ENCODE measurements around the gene ANO5.

DNA sequence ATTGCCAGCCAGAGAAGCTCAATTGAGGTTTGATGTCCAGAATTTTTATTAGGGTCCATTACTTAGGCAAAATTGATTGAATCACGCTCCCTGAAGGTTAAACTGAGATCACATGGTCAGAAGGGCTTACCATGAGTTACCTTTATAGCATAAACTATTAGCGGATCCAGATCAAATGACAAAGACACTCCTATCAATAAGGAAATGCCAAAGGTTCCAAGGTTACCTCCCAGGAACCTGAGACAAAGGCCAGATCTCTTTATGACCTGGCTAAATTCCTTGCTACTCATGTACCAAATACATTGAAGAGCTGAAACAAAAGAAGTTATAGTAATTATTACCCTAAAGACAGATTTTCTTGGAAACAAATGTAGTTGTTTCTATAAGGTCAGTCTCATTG, 27.8 kb upstream of the ANO5 start:
- TF ChIP-seq MIER1 (IDR thresholded peaks at IDR 0.05; ENCODE audit: low read depth) (no peak), SMC3 (conservative IDR thresholded peaks at IDR 0.05; ENCODE audit: insufficient read depth, low read depth, low read length) (no peak), HDAC2 (IDR thresholded peaks at IDR 0.05) (no peak), MYNN (IDR thresholded peaks at IDR 0.05) (no peak), MYNN (CRISPR knock-in tag; IDR thresholded peaks at IDR 0.05) (no peak), SMARCA5 (IDR thresholded peaks at IDR 0.05) (no peak)
- TF ChIP-seq, protein P1, sequence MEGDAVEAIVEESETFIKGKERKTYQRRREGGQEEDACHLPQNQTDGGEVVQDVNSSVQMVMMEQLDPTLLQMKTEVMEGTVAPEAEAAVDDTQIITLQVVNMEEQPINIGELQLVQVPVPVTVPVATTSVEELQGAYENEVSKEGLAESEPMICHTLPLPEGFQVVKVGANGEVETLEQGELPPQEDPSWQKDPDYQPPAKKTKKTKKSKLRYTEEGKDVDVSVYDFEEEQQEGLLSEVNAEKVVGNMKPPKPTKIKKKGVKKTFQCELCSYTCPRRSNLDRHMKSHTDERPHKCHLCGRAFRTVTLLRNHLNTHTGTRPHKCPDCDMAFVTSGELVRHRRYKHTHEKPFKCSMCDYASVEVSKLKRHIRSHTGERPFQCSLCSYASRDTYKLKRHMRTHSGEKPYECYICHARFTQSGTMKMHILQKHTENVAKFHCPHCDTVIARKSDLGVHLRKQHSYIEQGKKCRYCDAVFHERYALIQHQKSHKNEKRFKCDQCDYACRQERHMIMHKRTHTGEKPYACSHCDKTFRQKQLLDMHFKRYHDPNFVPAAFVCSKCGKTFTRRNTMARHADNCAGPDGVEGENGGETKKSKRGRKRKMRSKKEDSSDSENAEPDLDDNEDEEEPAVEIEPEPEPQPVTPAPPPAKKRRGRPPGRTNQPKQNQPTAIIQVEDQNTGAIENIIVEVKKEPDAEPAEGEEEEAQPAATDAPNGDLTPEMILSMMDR (IDR thresholded peaks at IDR 0.05 in 2 of 3, conservative IDR thresholded peaks at IDR 0.05 in 1 of 3; ENCODE audit: insufficient read depth in 2 of 3, low read depth in 1 of 3, low read length in 3 of 3), result no peak
- TF ChIP-seq, protein P2, sequence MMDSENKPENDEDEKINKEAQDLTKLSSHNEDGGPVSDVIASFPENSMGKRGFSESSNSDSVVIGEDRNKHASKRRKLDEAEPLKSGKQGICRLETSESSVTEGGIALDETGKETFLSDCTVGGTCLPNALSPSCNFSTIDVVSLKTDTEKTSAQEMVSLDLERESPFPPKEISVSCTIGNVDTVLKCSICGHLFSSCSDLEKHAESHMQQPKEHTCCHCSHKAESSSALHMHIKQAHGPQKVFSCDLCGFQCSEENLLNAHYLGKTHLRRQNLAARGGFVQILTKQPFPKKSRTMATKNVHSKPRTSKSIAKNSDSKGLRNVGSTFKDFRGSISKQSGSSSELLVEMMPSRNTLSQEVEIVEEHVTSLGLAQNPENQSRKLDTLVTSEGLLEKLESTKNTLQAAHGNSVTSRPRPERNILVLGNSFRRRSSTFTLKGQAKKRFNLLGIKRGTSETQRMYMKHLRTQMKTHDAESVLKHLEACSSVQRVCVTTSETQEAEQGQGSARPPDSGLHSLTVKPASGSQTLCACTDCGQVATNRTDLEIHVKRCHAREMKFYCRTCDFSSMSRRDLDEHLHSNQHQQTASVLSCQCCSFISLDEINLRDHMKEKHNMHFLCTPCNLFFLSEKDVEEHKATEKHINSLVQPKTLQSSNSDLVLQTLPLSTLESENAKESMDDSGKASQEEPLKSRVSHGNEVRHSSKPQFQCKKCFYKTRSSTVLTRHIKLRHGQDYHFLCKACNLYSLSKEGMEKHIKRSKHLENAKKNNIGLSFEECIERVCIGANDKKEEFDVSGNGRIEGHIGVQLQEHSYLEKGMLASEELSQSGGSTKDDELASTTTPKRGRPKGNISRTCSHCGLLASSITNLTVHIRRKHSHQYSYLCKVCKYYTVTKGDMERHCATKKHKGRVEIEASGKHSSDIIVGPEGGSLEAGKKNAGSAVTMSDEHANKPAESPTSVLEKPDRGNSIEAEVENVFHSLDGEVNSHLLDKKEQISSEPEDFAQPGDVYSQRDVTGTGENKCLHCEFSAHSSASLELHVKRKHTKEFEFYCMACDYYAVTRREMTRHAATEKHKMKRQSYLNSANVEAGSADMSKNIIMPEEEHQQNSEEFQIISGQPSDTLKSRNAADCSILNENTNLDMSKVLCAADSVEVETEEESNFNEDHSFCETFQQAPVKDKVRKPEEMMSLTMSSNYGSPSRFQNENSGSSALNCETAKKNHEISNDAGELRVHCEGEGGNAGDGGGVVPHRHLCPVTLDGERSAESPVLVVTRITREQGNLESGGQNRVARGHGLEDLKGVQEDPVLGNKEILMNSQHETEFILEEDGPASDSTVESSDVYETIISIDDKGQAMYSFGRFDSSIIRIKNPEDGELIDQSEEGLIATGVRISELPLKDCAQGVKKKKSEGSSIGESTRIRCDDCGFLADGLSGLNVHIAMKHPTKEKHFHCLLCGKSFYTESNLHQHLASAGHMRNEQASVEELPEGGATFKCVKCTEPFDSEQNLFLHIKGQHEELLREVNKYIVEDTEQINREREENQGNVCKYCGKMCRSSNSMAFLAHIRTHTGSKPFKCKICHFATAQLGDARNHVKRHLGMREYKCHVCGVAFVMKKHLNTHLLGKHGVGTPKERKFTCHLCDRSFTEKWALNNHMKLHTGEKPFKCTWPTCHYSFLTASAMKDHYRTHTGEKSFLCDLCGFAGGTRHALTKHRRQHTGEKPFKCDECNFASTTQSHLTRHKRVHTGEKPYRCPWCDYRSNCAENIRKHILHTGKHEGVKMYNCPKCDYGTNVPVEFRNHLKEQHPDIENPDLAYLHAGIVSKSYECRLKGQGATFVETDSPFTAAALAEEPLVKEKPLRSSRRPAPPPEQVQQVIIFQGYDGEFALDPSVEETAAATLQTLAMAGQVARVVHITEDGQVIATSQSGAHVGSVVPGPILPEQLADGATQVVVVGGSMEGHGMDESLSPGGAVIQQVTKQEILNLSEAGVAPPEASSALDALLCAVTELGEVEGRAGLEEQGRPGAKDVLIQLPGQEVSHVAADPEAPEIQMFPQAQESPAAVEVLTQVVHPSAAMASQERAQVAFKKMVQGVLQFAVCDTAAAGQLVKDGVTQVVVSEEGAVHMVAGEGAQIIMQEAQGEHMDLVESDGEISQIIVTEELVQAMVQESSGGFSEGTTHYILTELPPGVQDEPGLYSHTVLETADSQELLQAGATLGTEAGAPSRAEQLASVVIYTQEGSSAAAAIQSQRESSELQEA (IDR thresholded peaks at IDR 0.05; ENCODE audit: low read depth), result no peak
- TF ChIP-seq, protein P3, sequence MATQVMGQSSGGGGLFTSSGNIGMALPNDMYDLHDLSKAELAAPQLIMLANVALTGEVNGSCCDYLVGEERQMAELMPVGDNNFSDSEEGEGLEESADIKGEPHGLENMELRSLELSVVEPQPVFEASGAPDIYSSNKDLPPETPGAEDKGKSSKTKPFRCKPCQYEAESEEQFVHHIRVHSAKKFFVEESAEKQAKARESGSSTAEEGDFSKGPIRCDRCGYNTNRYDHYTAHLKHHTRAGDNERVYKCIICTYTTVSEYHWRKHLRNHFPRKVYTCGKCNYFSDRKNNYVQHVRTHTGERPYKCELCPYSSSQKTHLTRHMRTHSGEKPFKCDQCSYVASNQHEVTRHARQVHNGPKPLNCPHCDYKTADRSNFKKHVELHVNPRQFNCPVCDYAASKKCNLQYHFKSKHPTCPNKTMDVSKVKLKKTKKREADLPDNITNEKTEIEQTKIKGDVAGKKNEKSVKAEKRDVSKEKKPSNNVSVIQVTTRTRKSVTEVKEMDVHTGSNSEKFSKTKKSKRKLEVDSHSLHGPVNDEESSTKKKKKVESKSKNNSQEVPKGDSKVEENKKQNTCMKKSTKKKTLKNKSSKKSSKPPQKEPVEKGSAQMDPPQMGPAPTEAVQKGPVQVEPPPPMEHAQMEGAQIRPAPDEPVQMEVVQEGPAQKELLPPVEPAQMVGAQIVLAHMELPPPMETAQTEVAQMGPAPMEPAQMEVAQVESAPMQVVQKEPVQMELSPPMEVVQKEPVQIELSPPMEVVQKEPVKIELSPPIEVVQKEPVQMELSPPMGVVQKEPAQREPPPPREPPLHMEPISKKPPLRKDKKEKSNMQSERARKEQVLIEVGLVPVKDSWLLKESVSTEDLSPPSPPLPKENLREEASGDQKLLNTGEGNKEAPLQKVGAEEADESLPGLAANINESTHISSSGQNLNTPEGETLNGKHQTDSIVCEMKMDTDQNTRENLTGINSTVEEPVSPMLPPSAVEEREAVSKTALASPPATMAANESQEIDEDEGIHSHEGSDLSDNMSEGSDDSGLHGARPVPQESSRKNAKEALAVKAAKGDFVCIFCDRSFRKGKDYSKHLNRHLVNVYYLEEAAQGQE (IDR thresholded peaks at IDR 0.05; ENCODE audit: borderline replicate concordance), result no peak
- TF ChIP-seq, protein P3 (CRISPR knock-in tag; IDR thresholded peaks at IDR 0.05; ENCODE audit: low read depth), result no peak
- TF ChIP-seq, protein P4, sequence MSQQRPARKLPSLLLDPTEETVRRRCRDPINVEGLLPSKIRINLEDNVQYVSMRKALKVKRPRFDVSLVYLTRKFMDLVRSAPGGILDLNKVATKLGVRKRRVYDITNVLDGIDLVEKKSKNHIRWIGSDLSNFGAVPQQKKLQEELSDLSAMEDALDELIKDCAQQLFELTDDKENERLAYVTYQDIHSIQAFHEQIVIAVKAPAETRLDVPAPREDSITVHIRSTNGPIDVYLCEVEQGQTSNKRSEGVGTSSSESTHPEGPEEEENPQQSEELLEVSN (IDR thresholded peaks at IDR 0.05; ENCODE audit: borderline replicate concordance in 1 of 2, extremely low read depth in 1 of 2, insufficient read depth in 1 of 2, insufficient read length in 1 of 2, low read depth in 1 of 2, low read length in 1 of 2, poor library complexity in 1 of 2, severe bottlenecking in 1 of 2), result no peak
- TF ChIP-seq, protein P5, sequence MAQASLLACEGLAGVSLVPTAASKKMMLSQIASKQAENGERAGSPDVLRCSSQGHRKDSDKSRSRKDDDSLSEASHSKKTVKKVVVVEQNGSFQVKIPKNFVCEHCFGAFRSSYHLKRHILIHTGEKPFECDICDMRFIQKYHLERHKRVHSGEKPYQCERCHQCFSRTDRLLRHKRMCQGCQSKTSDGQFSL (CRISPR knock-in tag; IDR thresholded peaks at IDR 0.05), result no peak
- TF ChIP-seq, protein P5 (tag; IDR thresholded peaks at IDR 0.05), result no peak
